IMR-90 (cell line): ENCODE data around the gene ZNF772. TPM values are rescaled to one million over a fixed set of nuclear protein-coding genes. Genes with fewer than 3 reads are reported as not detected.

Experiments used
- ATAC-seq: fragments of 200-7000 bp; cut with Tn5 transposase; 2 replicates; pipeline ENCODE4 v1.9.1; 2020; ENCODE audit warnings: low read depth, mild to moderate bottlenecking, moderate library complexity
- BruUV-seq: library from RNA; stranded (reverse); fragments of 400-500 nt; replicated peaks from 2 replicates; lab custom pipeline; 2021; lab: Mats Ljungman, UMichigan
- CTCF ChIA-PET: fragments of 300-600 bp; formaldehyde crosslinking; extraction: SDS; loops from one replicate; lab custom pipeline; 2021; ENCODE audit warnings: antibody characterized with exemption; lab: Yijun Ruan, JAX
- POLR2A ChIA-PET: fragments of 300-600 bp; sonication (Branson Sonifier 250); formaldehyde crosslinking; loops from one replicate; lab custom pipeline; 2022; ENCODE audit warnings: antibody characterized with exemption; ENCODE audit not compliant: unreplicated experiment; lab: Charles Lee
- DNase-seq: peaks from one replicate; pipeline ENCODE4 v3.0.0; 2013
- H2AFZ ChIP-seq: replicated peaks from 2 replicates; pipeline ENCODE3; 2013; ENCODE audit warnings: low read length, mild to moderate bottlenecking; ENCODE audit not compliant: poor library complexity
- H2AK5ac ChIP-seq: 2 replicates; pipeline ENCODE4 v1.6.1; 2013; ENCODE audit warnings: low read depth, low read length, inconsistent platforms
- H2AK9ac ChIP-seq: replicated peaks from 2 replicates; pipeline ENCODE3; 2013; ENCODE audit warnings: mild to moderate bottlenecking, low read depth, low read length, moderate library complexity; ENCODE audit not compliant: poor library complexity
- H2BK120ac ChIP-seq: 2 replicates; pipeline ENCODE4 v1.6.1; 2013; ENCODE audit warnings: low read depth, low read length, inconsistent platforms
- H2BK15ac ChIP-seq: 3 replicates; pipeline ENCODE4 v1.6.1; 2013; ENCODE audit warnings: low read depth, low read length, inconsistent platforms
- H2BK20ac ChIP-seq: 2 replicates; pipeline ENCODE4 v1.6.1; 2013; ENCODE audit warnings: low read depth, mild to moderate bottlenecking, inconsistent platforms, low read length, moderate library complexity
- H2BK5ac ChIP-seq: 2 replicates; pipeline ENCODE4 v1.6.1; 2013; ENCODE audit warnings: mild to moderate bottlenecking, low read depth, low read length, inconsistent platforms; ENCODE audit not compliant: poor library complexity, severe bottlenecking
- H3K14ac ChIP-seq: replicated peaks from 2 replicates; pipeline ENCODE4 v1.6.1; 2013; ENCODE audit warnings: low read depth, low read length, inconsistent platforms
- H3K18ac ChIP-seq: 2 replicates; pipeline ENCODE4 v1.6.1; 2013; ENCODE audit warnings: low read depth, low read length, control low read depth
- H3K23ac ChIP-seq: 2 replicates; pipeline ENCODE4 v1.6.1; 2013; ENCODE audit warnings: low read depth, low read length, inconsistent platforms
- H3K27ac ChIP-seq: 2 replicates; pipeline ENCODE4 v1.5.1; 2013; ENCODE audit warnings: mild to moderate bottlenecking, control low read depth, low read length; ENCODE audit not compliant: insufficient read depth
- H3K27me3 ChIP-seq: 2 replicates; pipeline ENCODE4 v1.6.1; 2013; ENCODE audit warnings: low read length; ENCODE audit not compliant: control insufficient read depth, insufficient read depth
- H3K36me3 ChIP-seq: 2 replicates; pipeline ENCODE4 v1.6.1; 2013; ENCODE audit warnings: low read length, mixed read lengths; ENCODE audit not compliant: control insufficient read depth, insufficient read depth
- H3K4ac ChIP-seq: 2 replicates; pipeline ENCODE4 v1.6.1; 2013; ENCODE audit warnings: low read depth, low read length, inconsistent platforms
- H3K4me1 ChIP-seq: 2 replicates; pipeline ENCODE4 v1.6.1; 2013; ENCODE audit warnings: low read length, mixed read lengths; ENCODE audit not compliant: control insufficient read depth, insufficient read depth
- H3K4me2 ChIP-seq: 2 replicates; pipeline ENCODE4 v1.6.1; 2013; ENCODE audit warnings: low read depth, mild to moderate bottlenecking, control low read depth, low read length, moderate library complexity
- H3K4me3 ChIP-seq: 2 replicates; pipeline ENCODE4 v1.5.1; 2013; ENCODE audit warnings: low read depth, mild to moderate bottlenecking, control low read depth, low read length, moderate library complexity; ENCODE audit not compliant: insufficient read depth
- H3K56ac ChIP-seq: 2 replicates; pipeline ENCODE4 v1.6.1; 2013; ENCODE audit warnings: low read length, inconsistent platforms; ENCODE audit not compliant: insufficient read depth; ENCODE audit errors: extremely low read depth
- H3K79me1 ChIP-seq, 2 experiments: 2 replicates each; pipeline ENCODE4 v1.6.1; 2013; ENCODE audit warnings: low read length in 2 of 2, inconsistent platforms in 1 of 2, low read depth in 1 of 2
- H3K9ac ChIP-seq: 2 replicates; pipeline ENCODE4 v1.6.1; 2013; ENCODE audit warnings: low read depth, low read length, control low read depth
- H3K9me1 ChIP-seq: 2 replicates; pipeline ENCODE4 v1.6.1; 2013; ENCODE audit warnings: low read length, inconsistent platforms; ENCODE audit not compliant: insufficient read depth
- H3K9me3 ChIP-seq: 2 replicates; pipeline ENCODE4 v1.6.1; 2013; ENCODE audit warnings: low read length; ENCODE audit not compliant: control insufficient read depth, insufficient read depth
- H4K20me1 ChIP-seq: 2 replicates; pipeline ENCODE4 v1.6.1; 2013; ENCODE audit warnings: low read length, inconsistent platforms; ENCODE audit not compliant: insufficient read depth
- H4K5ac ChIP-seq: 2 replicates; pipeline ENCODE4 v1.6.1; 2013; ENCODE audit warnings: mild to moderate bottlenecking, low read depth, low read length, control low read depth
- H4K8ac ChIP-seq, 2 experiments: 2 replicates each; pipeline ENCODE4 v1.6.1; 2013; ENCODE audit warnings: low read depth in 2 of 2, low read length in 2 of 2, control low read depth in 1 of 2, inconsistent platforms in 1 of 2
- H4K91ac ChIP-seq: 2 replicates; pipeline ENCODE4 v1.6.1; 2013; ENCODE audit warnings: low read depth, low read length, inconsistent platforms; ENCODE audit not compliant: insufficient read depth
- CEBPB ChIP-seq: IDR thresholded peaks from 2 replicates; pipeline ENCODE4 v1.6.1; 2012; ENCODE audit warnings: low read depth, low read length, improper control_type of control experiment
- MAFK ChIP-seq: IDR thresholded peaks from 2 replicates; pipeline ENCODE4 v1.6.1; 2012; ENCODE audit warnings: low read depth, low read length, improper control_type of control experiment
- NFE2L2 ChIP-seq: fragments of 150-350 bp; IDR thresholded peaks from 2 replicates; pipeline ENCODE4 v1.6.1; 2016; ENCODE audit warnings: low read depth, mild to moderate bottlenecking, low read length
- POLR2A ChIP-seq: IDR thresholded peaks from 2 replicates; pipeline ENCODE4 v1.6.1; 2012; ENCODE audit warnings: mild to moderate bottlenecking, low read depth, low read length
- WGBS, 2 experiments: methylation state at CpG; one replicate each; pipeline versions ENCODE4 v1.1.5 to v1.1.7; 2013; ENCODE audit warnings: missing lambda C conversion rate in 2 of 2; ENCODE audit not compliant: insufficient read length in 1 of 2; ENCODE audit errors: extremely low coverage in 2 of 2; 5-methylcytosine and 5-hydroxymethylcytosine counted together
- dilution Hi-C: fragments of 300-500 bp; cut with HindIII; formaldehyde crosslinking; loops from one replicate; pipeline ENCODE4 v1.14.3; 2018; ENCODE audit warnings: low sequenced_read_pairs; ENCODE audit not compliant: unreplicated experiment
- in situ Hi-C: fragments of 300-500 bp; cut with MboI; formaldehyde crosslinking; loops from 3 replicates; pipeline ENCODE4 v1.14.3; 2019; ENCODE audit warnings: low sequenced_read_pairs, inconsistent platforms, mixed read lengths
- intact Hi-C: fragments of 100-400 bp; cut with micrococcal nuclease; formaldehyde crosslinking; loops from 2 replicates; pipeline ENCODE4 v1.10.0; 2022
- polyA plus RNA-seq, 3 experiments: library from polyadenylated mRNA; depleted of rRNA; stranded (reverse); fragments of >200 nt; gene quantifications; 2 replicates each; pipeline ENCODE4 v1.2.3, GENCODE V29; 2012; ENCODE audit warnings: low replicate concordance in 1 of 3
- total RNA-seq: library from RNA; depleted of rRNA; stranded (reverse); fragments of >200 nt; gene quantifications from 2 replicates; pipeline ENCODE4 v1.2.3, GENCODE V29; 2012

The ZNF772 gene
- total and polyA plus RNA-seq, 2 of the 4 experiments (the other 2 are of a cell fraction): 4.6 to 33.0 TPM

DNA sequence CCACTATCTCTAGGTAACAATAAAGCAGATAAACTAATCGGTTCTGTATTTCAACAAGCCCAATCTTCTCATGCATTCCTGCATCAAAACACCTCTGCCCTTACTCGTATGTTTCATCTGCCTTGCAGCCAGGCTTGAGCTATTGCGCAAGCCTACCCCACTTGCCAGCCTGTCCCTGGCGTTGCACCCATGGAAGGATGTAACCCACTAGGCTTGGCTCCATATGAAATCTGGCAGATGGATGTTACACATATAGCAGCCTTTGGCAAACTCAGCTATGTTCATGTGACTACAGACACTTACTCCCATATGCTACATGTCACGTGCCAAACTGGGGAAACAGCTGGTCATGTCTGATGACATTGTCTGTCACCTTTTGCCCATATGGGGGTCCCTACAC, 37.9 kb upstream of the ZNF772 start:
- no peak overlapping the region for H4K8ac ChIP-seq
- no peak overlapping the region for H2BK15ac ChIP-seq
- H3K9ac ChIP-seq: no peak overlapping the region
- no peak overlapping the region for H2AK5ac ChIP-seq
- no peaks in the 10 kb centered on the region for H3K9me1 ChIP-seq
- H3K4me3 ChIP-seq: no peak overlapping the region
- H3K27me3 ChIP-seq: no peaks in the 10 kb centered on the region
- no peak overlapping the region for H3K4me2 ChIP-seq
- H2BK20ac ChIP-seq: no peak overlapping the region
- 94% methylated on average over 2 of the region's 5 CpGs; no CpG with 5 or more reads in 1 of the 2 experiments for WGBS, 2 experiments
- no peak overlapping the region for H3K23ac ChIP-seq
- H4K91ac ChIP-seq: no peak overlapping the region
- intact Hi-C loops: no loop called here
- peak; percentile 81 for TF ChIP-seq CEBPB
- TF ChIP-seq NFE2L2: no peak
- TF ChIP-seq MAFK: no peak
- no peak for TF ChIP-seq POLR2A
- H3K18ac ChIP-seq: no peak overlapping the region
- no peak overlapping the region for H2AFZ ChIP-seq
- no peak overlapping the region for H3K56ac ChIP-seq
- ChIA-PET CTCF (no interaction called here), POLR2A (no interaction called here)
- H3K4me1 ChIP-seq: no peaks in the 10 kb centered on the region
- H2BK5ac ChIP-seq: no peak overlapping the region
- H4K5ac ChIP-seq: no peak overlapping the region
- no peaks in the 10 kb centered on the region for H4K20me1 ChIP-seq
- no peak overlapping the region for H3K27ac ChIP-seq
- H2BK120ac ChIP-seq: no peak overlapping the region
- ATAC-seq (no peak), DNase-seq (no peak)
- H3K9me3 ChIP-seq: peaks cover 27% of the 10 kb centered on the region
- no peak overlapping the region for H3K4ac ChIP-seq
- no peaks in the 10 kb centered on the region for H3K79me1 ChIP-seq
- H3K14ac ChIP-seq: no peak overlapping the region
- H2AK9ac ChIP-seq: no peak overlapping the region
- in situ Hi-C loops: no loop called here
- dilution Hi-C loops: no loop called here
- H3K36me3 ChIP-seq: peaks cover 28% of the 10 kb centered on the region
- no TSS peak for BruUV-seq
